H1 (cell line): Measurements from ENCODE around the gene SCAP. TPM values are rescaled to one million over a fixed set of nuclear protein-coding genes. Genes with fewer than 3 reads are reported as not detected.

Experiments
- CTCF ChIA-PET: fragments of 300-600 bp; sonication (Branson Sonifier 250); formaldehyde crosslinking; loops from one replicate; lab custom pipeline; 2021; ENCODE audit not compliant: partially characterized antibody; lab: Charles Lee
- POLR2A ChIA-PET: fragments of 300-600 bp; sonication (Branson Sonifier 250); formaldehyde crosslinking; loops from one replicate; lab custom pipeline; 2021; ENCODE audit warnings: inconsistent platforms; ENCODE audit not compliant: partially characterized antibody; lab: Charles Lee
- DNase-seq, 2 experiments: peaks; one replicate each; pipeline versions ENCODE4 v3.0.0 to v3.0.0-alpha.2; 2010 to 2022; ENCODE audit warnings: low spot score in 2 of 2, low read depth in 1 of 2, mixed read lengths in 1 of 2
- FAIRE-seq: peaks from 2 replicates; lab custom pipeline; 2011; peaks lifted over from hg19 to GRCh38; lab: Jason Lieb, UNC
- H2AFZ ChIP-seq: 2 replicates; pipeline ENCODE4 v1.8.1; 2012; ENCODE audit warnings: low read length, inconsistent platforms
- H2AK5ac ChIP-seq: 2 replicates; pipeline ENCODE4 v1.6.1; 2013; ENCODE audit warnings: low read depth, low read length
- H2BK120ac ChIP-seq: replicated peaks from 2 replicates; pipeline ENCODE3; 2013; ENCODE audit warnings: low read depth, low read length, inconsistent platforms
- H2BK12ac ChIP-seq: 2 replicates; pipeline ENCODE4 v1.6.1; 2013; ENCODE audit warnings: low read depth, low read length
- H2BK15ac ChIP-seq: 2 replicates; pipeline ENCODE4 v1.6.1; 2013; ENCODE audit warnings: low read length
- H2BK20ac ChIP-seq: 2 replicates; pipeline ENCODE4 v1.6.1; 2013; ENCODE audit warnings: low read length
- H2BK5ac ChIP-seq: 2 replicates; pipeline ENCODE4 v1.6.1; 2013; ENCODE audit warnings: low read depth, low read length
- H3K14ac ChIP-seq: 2 replicates; pipeline ENCODE4 v1.6.1; 2013; ENCODE audit warnings: inconsistent platforms; ENCODE audit not compliant: insufficient read length
- H3K18ac ChIP-seq: 2 replicates; pipeline ENCODE4 v1.6.1; 2013; ENCODE audit warnings: low read length; ENCODE audit errors: extremely low read depth
- H3K23ac ChIP-seq: 2 replicates; pipeline ENCODE4 v1.6.1; 2013; ENCODE audit warnings: inconsistent platforms; ENCODE audit not compliant: insufficient read length
- H3K23me2 ChIP-seq: 2 replicates; pipeline ENCODE4 v1.6.1; 2013; ENCODE audit warnings: low read depth, low read length
- H3K27ac ChIP-seq: 2 replicates; pipeline ENCODE4 v1.6.1; 2011; ENCODE audit warnings: low read depth, low read length, inconsistent platforms
- H3K27me3 ChIP-seq, 4 experiments: replicated peaks in 1 of 4; 1 replicate in 1 of 4; 2 replicates in 3 of 4; pipeline versions ENCODE4 v1.6.1 to v1.8.1; 2011 to 2013; ENCODE audit warnings: low read length in 3 of 4, mild to moderate bottlenecking in 3 of 4, inconsistent platforms in 2 of 4, mixed read lengths in 2 of 4, moderate library complexity in 1 of 4; ENCODE audit not compliant: control insufficient read depth in 3 of 4, insufficient read depth in 3 of 4; ENCODE audit errors: extremely low read depth in 1 of 4
- H3K36me3 ChIP-seq, 4 experiments: 2 replicates each; pipeline versions ENCODE4 v1.6.1 to v1.8.1; 2011 to 2013; ENCODE audit warnings: mild to moderate bottlenecking in 4 of 4, low read length in 3 of 4, moderate library complexity in 2 of 4, control low read depth in 1 of 4, inconsistent platforms in 1 of 4; ENCODE audit not compliant: insufficient read depth in 4 of 4, control insufficient read depth in 2 of 4
- H3K4ac ChIP-seq: replicated peaks from 2 replicates; pipeline ENCODE3; 2013; ENCODE audit warnings: low read length, low read depth, mixed read lengths, inconsistent platforms; ENCODE audit not compliant: insufficient read length
- H3K4me1 ChIP-seq, 4 experiments: replicated peaks in 1 of 4; 1 replicate in 1 of 4; 2 replicates in 3 of 4; pipeline versions ENCODE4 v1.6.1 to v1.8.1; 2011 to 2013; ENCODE audit warnings: low read length in 3 of 4, inconsistent platforms in 2 of 4, mixed read lengths in 1 of 4; ENCODE audit not compliant: insufficient read depth in 4 of 4, control insufficient read depth in 3 of 4
- H3K4me2 ChIP-seq, 2 experiments: 2 replicates each; pipeline versions ENCODE4 v1.6.1 to v1.8.1; 2011 to 2013; ENCODE audit warnings: low read depth in 2 of 2, low read length in 2 of 2, control low read depth in 1 of 2, inconsistent platforms in 1 of 2, mild to moderate bottlenecking in 1 of 2; ENCODE audit not compliant: insufficient read depth in 1 of 2
- H3K4me3 ChIP-seq, 4 experiments: fragments of 200-600, 300-600 bp in 1 of 4; sonication (generic), shearing (Covaris generic), sonication (Bioruptor Twin) in 1 of 4; 2 replicates each; pipeline versions ENCODE4 v1.5.1 to v1.8.1; 2011 to 2016; ENCODE audit warnings: low read length in 4 of 4, low read depth in 3 of 4, control low read depth in 2 of 4, inconsistent platforms in 2 of 4, mild to moderate bottlenecking in 2 of 4, mixed read lengths in 1 of 4, moderate library complexity in 1 of 4; ENCODE audit not compliant: insufficient read depth in 2 of 4; ENCODE audit errors: extremely low read depth in 1 of 4
- H3K56ac ChIP-seq: replicated peaks from 2 replicates; pipeline ENCODE3; 2013; ENCODE audit warnings: low read depth, mild to moderate bottlenecking, mixed read lengths, low read length, inconsistent platforms; ENCODE audit not compliant: insufficient read length
- H3K79me1 ChIP-seq: 2 replicates; pipeline ENCODE4 v1.6.1; 2013; ENCODE audit warnings: low read depth, low read length, control low read depth
- H3K79me2 ChIP-seq, 2 experiments: 2 replicates each; pipeline versions ENCODE4 v1.6.1 to v1.8.1; 2012 to 2013; ENCODE audit warnings: low read length in 2 of 2, mild to moderate bottlenecking in 2 of 2, inconsistent platforms in 1 of 2; ENCODE audit not compliant: insufficient read depth in 2 of 2, control insufficient read depth in 1 of 2
- H3K9ac ChIP-seq, 4 experiments: replicated peaks in 1 of 4; 1 replicate in 1 of 4; 2 replicates in 3 of 4; pipeline versions ENCODE4 v1.6.1 to v1.8.1; 2011 to 2013; ENCODE audit warnings: low read depth in 3 of 4, low read length in 3 of 4, control low read depth in 2 of 4, mild to moderate bottlenecking in 2 of 4, moderate library complexity in 2 of 4, inconsistent platforms in 1 of 4; ENCODE audit errors: extremely low read depth in 1 of 4
- H3K9me3 ChIP-seq, 2 experiments: 2 replicates each; pipeline versions ENCODE4 v1.6.1 to v1.8.1; 2012 to 2013; ENCODE audit warnings: mild to moderate bottlenecking in 2 of 2, moderate library complexity in 2 of 2, control low read depth in 1 of 2, inconsistent platforms in 1 of 2, low read depth in 1 of 2, low read length in 1 of 2, mixed read lengths in 1 of 2; ENCODE audit not compliant: insufficient read depth in 2 of 2
- H4K20me1 ChIP-seq, 2 experiments: replicated peaks in 1 of 2; 2 replicates each; pipeline versions ENCODE3 to v1.8.1; 2011 to 2013; ENCODE audit warnings: inconsistent platforms in 2 of 2, low read length in 2 of 2, mild to moderate bottlenecking in 1 of 2; ENCODE audit not compliant: insufficient read depth in 2 of 2, control insufficient read depth in 1 of 2
- H4K5ac ChIP-seq: 2 replicates; pipeline ENCODE4 v1.6.1; 2013; ENCODE audit warnings: low read length, low read depth, mixed read lengths, inconsistent platforms; ENCODE audit not compliant: insufficient read length
- H4K8ac ChIP-seq: 2 replicates; pipeline ENCODE4 v1.8.0; 2013; ENCODE audit warnings: mild to moderate bottlenecking, moderate library complexity, low read length, inconsistent platforms; ENCODE audit not compliant: insufficient read depth; ENCODE audit errors: extremely low read depth
- H4K91ac ChIP-seq: replicated peaks from 2 replicates; pipeline ENCODE3; 2013; ENCODE audit warnings: low read length, mixed read lengths, inconsistent platforms; ENCODE audit not compliant: insufficient read length
- BACH1 ChIP-seq: IDR thresholded peaks from 2 replicates; pipeline ENCODE4 v1.6.1; 2012; ENCODE audit warnings: low read length, improper control_type of control experiment
- CEBPB ChIP-seq: IDR thresholded peaks from 2 replicates; pipeline ENCODE4 v1.6.1; 2012; ENCODE audit warnings: low read depth, low read length
- FOSL1 ChIP-seq: IDR thresholded peaks from 2 replicates; pipeline ENCODE4 v1.6.1; 2011; ENCODE audit warnings: mild to moderate bottlenecking, low read depth, low read length, moderate library complexity; ENCODE audit not compliant: insufficient read depth
- MAFK ChIP-seq: IDR thresholded peaks from 2 replicates; pipeline ENCODE4 v1.6.1; 2012; ENCODE audit warnings: low read depth, mild to moderate bottlenecking, improper control_type of control experiment, low read length
- PHF8 ChIP-seq: fragments of 200-600 bp; sonication (generic); conservative IDR thresholded peaks from 2 replicates; pipeline ENCODE4 v1.7.1; 2012; ENCODE audit warnings: low read depth, mild to moderate bottlenecking, inconsistent platforms, low read length, moderate library complexity
- POU5F1 ChIP-seq: IDR thresholded peaks from 2 replicates; pipeline ENCODE4 v1.6.1; 2011; ENCODE audit warnings: low read depth, mild to moderate bottlenecking, low read length, moderate library complexity
- SRF ChIP-seq: IDR thresholded peaks from 2 replicates; pipeline ENCODE4 v1.6.1; 2011; ENCODE audit warnings: mild to moderate bottlenecking, low read depth, low read length, moderate library complexity
- TCF12 ChIP-seq: IDR thresholded peaks from 2 replicates; pipeline ENCODE4 v1.6.1; 2011; ENCODE audit warnings: low read depth, mild to moderate bottlenecking, low read length
- WGBS, 2 experiments: shearing (Covaris generic) in 1 of 2; methylation state at CpG; one replicate each; pipeline versions ENCODE4 v1.1.6 to v1.1.7; 2013 to 2015; ENCODE audit warnings: low lambda C conversion rate in 2 of 2, mixed read lengths in 2 of 2, inconsistent platforms in 1 of 2, low coverage in 1 of 2, missing lambda C conversion rate in 1 of 2; ENCODE audit not compliant: insufficient replicate concordance in 2 of 2, insufficient coverage in 1 of 2, insufficient read length in 1 of 2; ENCODE audit errors: extremely low coverage in 1 of 2, missing lambda C conversion rate in 1 of 2; 5-methylcytosine and 5-hydroxymethylcytosine counted together
- polyA plus RNA-seq, 7 experiments: library from polyadenylated mRNA; depleted of rRNA in 3 of 7; stranded (reverse) in 5 of 7; unstranded in 2 of 7; fragments of >200 nt in 5 of 7; fragments of 200-250 nt in 2 of 7; gene quantifications; 1 replicate in 5 of 7; 2 replicates in 1 of 7; 4 replicates in 1 of 7; pipeline versions ENCODE4 v1.2.1 to v1.2.3, GENCODE V29; 2011 to 2013; ENCODE audit warnings: missing spikeins in 2 of 7, mixed read lengths in 2 of 7
- total RNA-seq: library from RNA; stranded (reverse); fragmentation: NEBNext Ultra II Directional; extraction: Animal tissue kit (Norgen Biotek cat#: 25700); gene quantifications from 2 replicates; pipeline ENCODE4 v1.2.1, GENCODE V29; 2021
- TF ChIP-seq, protein P1 (sequence below): IDR thresholded peaks from 2 replicates; pipeline ENCODE4 v1.6.1; 2012; ENCODE audit warnings: low read length, inconsistent platforms
- TF ChIP-seq, protein P2 (sequence below): IDR thresholded peaks from 2 replicates; pipeline ENCODE4 v1.6.1; 2012; ENCODE audit warnings: inconsistent platforms

SCAP gene
- total and polyA plus RNA-seq, 2 of the 8 experiments (the other 6 are each of a cell fraction or from before 2014, with no cell fraction given) = 74.0 to 114 TPM

DNA sequence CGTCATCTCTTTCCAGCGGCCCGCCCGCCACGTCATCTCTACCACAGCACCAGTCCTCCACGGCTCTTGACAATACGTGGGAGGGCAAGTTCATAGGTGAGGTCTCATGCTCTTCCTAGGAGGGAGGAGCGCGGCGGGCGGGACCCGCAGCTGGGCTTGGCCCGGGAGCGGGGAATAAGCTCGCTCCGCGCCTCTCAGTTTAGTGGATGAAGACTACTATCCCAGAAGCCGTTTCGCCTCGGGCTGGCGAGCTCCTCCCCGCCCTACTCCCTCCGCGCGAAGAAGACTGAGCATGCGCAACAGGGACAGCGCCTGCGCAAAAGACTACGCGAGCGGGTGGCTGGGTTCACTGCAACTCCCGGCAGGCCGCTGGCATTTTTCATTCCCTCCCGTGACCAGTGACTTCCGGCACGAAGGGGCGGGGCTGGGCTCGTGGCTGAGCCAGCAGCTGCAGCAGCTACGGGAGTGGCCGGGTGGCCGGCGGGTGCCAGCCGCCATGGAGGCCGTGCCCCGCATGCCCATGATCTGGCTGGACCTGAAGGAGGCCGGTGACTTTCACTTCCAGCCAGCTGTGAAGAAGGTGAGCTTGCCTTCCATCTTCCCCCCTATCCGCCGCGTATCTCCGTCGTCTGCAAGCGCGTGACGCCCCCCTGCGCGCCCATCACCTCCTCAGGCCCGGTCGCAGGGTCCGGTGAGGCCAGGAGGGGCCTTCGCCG, 95.0 kb downstream of the SCAP start, which contains the start of gene PTPN23:
Gene PTPN23, plus strand, starts transcription at position 421 of the 716 bp plus-strand sequence. Its CDS starts 76 bp downstream, at position 497.
- 2% methylated on average over 59 of the region's 61 CpGs; no CpG with 5 or more reads in 1 of the 2 experiments for WGBS, 2 experiments
- no peak for TF ChIP-seq CEBPB
- 0 out of 2 replicates have a peak, but pooled peaks have one; percentile 18 for TF ChIP-seq TCF12
- TF ChIP-seq BACH1 = peak; percentile 70; the same call in 1 of the 2 replicates
- TF ChIP-seq PHF8 = peak; percentile 93
- TF ChIP-seq, protein P1, sequence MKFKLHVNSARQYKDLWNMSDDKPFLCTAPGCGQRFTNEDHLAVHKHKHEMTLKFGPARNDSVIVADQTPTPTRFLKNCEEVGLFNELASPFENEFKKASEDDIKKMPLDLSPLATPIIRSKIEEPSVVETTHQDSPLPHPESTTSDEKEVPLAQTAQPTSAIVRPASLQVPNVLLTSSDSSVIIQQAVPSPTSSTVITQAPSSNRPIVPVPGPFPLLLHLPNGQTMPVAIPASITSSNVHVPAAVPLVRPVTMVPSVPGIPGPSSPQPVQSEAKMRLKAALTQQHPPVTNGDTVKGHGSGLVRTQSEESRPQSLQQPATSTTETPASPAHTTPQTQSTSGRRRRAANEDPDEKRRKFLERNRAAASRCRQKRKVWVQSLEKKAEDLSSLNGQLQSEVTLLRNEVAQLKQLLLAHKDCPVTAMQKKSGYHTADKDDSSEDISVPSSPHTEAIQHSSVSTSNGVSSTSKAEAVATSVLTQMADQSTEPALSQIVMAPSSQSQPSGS = no peak
- no peak for TF ChIP-seq FOSL1
- TF ChIP-seq POU5F1 = no peak
- TF ChIP-seq, protein P2, sequence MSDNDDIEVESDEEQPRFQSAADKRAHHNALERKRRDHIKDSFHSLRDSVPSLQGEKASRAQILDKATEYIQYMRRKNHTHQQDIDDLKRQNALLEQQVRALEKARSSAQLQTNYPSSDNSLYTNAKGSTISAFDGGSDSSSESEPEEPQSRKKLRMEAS = peak; percentile 31
- TF ChIP-seq SRF = no peak
- no peak for TF ChIP-seq MAFK

More for the DNA sequence above, 95.0 kb downstream of the SCAP start, which contains the start of gene PTPN23:
- Histone ChIP-seq H2BK15ac (no peak within 1 kb of the TSS), H4K8ac (peak within 1 kb of the TSS; percentile 96), H2BK20ac (no peak within 1 kb of the TSS), H4K20me1 (peaks cover 0 to 14% of the 10 kb centered on the region in 2 experiments), H3K79me1 (peaks cover 8% of the 10 kb centered on the region), H3K23ac (no peak within 1 kb of the TSS), H3K14ac (no peak within 1 kb of the TSS), H2BK12ac (peak within 1 kb of the TSS; percentile 60; the same call in 1 of the 2 replicates), H2AK5ac (peak within 1 kb of the TSS; percentile 5; the same call in 1 of the 2 replicates), H2BK120ac (no peak within 1 kb of the TSS), H3K36me3 (no peaks in the 10 kb centered on the region), H3K4ac (peak within 1 kb of the TSS; percentile 90), H3K9me3 (no peaks in the 10 kb centered on the region), H3K4me3 (peak within 1 kb of the TSS; percentile 81 to 94 (median 88)), H3K4me1 (peaks cover 3 to 5% (median 3%) of the 10 kb centered on the region in 4 experiments; a peak in 6 of 7 replicates), H3K27ac (peak within 1 kb of the TSS; percentile 81), H3K56ac (peak within 1 kb of the TSS; percentile 62), H3K4me2 (peak within 1 kb of the TSS; percentile 75 to 91), H3K23me2 (peaks cover 8% of the 10 kb centered on the region), H3K79me2 (peaks cover 7 to 33% of the 10 kb centered on the region in 2 experiments; a peak in 3 of 4 replicates), H2AFZ (peak within 1 kb of the TSS; percentile 38), H2BK5ac (peak within 1 kb of the TSS; percentile 91), H4K5ac (peak within 1 kb of the TSS; percentile 95), H4K91ac (peak within 1 kb of the TSS; percentile 88), H3K9ac (peak within 1 kb of the TSS; percentile 52 to 84 (median 80)), H3K18ac (peak within 1 kb of the TSS; percentile 90), H3K27me3 (no peaks in the 10 kb centered on the region)
- DNase-seq = peak; percentile 96 to 98
- FAIRE-seq = no peak
- ChIA-PET POLR2A (interaction anchor here (0.6 to 2.1 kb wide), 19 partner anchors 9 to 480 kb away, joined by 3 to 9 read pairs (median 5); partner anchors contain the start of genes CCDC12, NBEAL2 and SETD2), CTCF (interaction anchor here (0.6 to 1.1 kb wide), 2 partner anchors 16 to 41 kb away, joined by 3 to 4 read pairs; no protein-coding TSS in a partner anchor)
